ENCODE measurements around the gene FIP1L1.
A peak's percentile ranks its signal among the peaks of the same experiment; 100 is the strongest.

The FIP1L1 gene

GRCh38 chr4:53507671-53508286 lies 130.3 kb downstream of the FIP1L1 start:
- H3K4me3 ChIP-seq (ENCODE audit: low read depth, low read length) = no peak overlapping the region
- DNase-seq (ENCODE audit: low read depth) = peak; percentile 3
- no peak for TF ChIP-seq CTCF (IDR thresholded peaks at IDR 0.05; ENCODE audit: insufficient read depth, low read depth, low read length, missing control alignments)

- DNase-seq (ENCODE audit: low read depth) = peak; percentile 7
- H3K4me3 ChIP-seq (ENCODE audit: low read depth, low read length) = no peak overlapping the region
- no peak for TF ChIP-seq CTCF (IDR thresholded peaks at IDR 0.05; ENCODE audit: insufficient read depth, low read depth, low read length, missing control alignments)
Measured at GRCh38 chr4:53508446-53508845, 131.0 kb downstream of the FIP1L1 start.

- no peak for TF ChIP-seq CTCF (IDR thresholded peaks at IDR 0.05; ENCODE audit: insufficient read depth, low read depth, low read length, missing control alignments)
- DNase-seq (ENCODE audit: low read depth) = no peak
- no peak overlapping the region for H3K4me3 ChIP-seq (ENCODE audit: low read depth, low read length)
Measured at GRCh38 chr4:53510321-53510720, 132.9 kb downstream of the FIP1L1 start.
